B cell (primary cell): ENCODE data around the gene CD96. TPM values are rescaled to one million over a fixed set of nuclear protein-coding genes. Genes with fewer than 3 reads are reported as not detected.

ENCODE experiments used
- ATAC-seq: fragments of 200-7000 bp; cut with Tn5 transposase; one replicate; pipeline ENCODE4 v1.10.0; 2021; ENCODE audit warnings: low read depth, mild to moderate bottlenecking, moderate number of reproducible peaks, moderate library complexity
- CTCF ChIA-PET: fragments of 350-600 bp; sonication (Branson Sonifier 250); formaldehyde crosslinking; loops from one replicate; lab custom pipeline; 2021; ENCODE audit warnings: antibody characterized with exemption, inconsistent platforms; lab: Charles Lee
- POLR2A ChIA-PET: fragments of 350-600 bp; sonication (Branson Sonifier 250); formaldehyde crosslinking; loops from one replicate; lab custom pipeline; 2021; ENCODE audit warnings: antibody characterized with exemption; lab: Charles Lee
- DNase-seq: peaks from one replicate; pipeline ENCODE4 v3.0.0; 2013
- H2AFZ ChIP-seq: 2 replicates; pipeline ENCODE4 v1.6.1; 2012; ENCODE audit warnings: mild to moderate bottlenecking, low read depth, low read length; ENCODE audit not compliant: insufficient read depth, poor library complexity, severe bottlenecking
- H3K27ac ChIP-seq, 2 donors: 1 replicate in 1 of 2; 2 replicates in 1 of 2; pipeline ENCODE4 v1.5.1; 2012 to 2013; ENCODE audit warnings: low read length in 2 of 2, mild to moderate bottlenecking in 2 of 2, moderate library complexity in 1 of 2
- H3K27me3 ChIP-seq, 4 experiments: fragments of 200-600 bp in 1 of 4; sonication (generic) in 1 of 4; replicated peaks in 1 of 4; 1 replicate in 2 of 4; 2 replicates in 2 of 4; pipeline versions ENCODE4 v1.6.1 to v1.7.0; 2013 to 2016; ENCODE audit warnings: low read length in 3 of 4, mild to moderate bottlenecking in 2 of 4, mixed read lengths in 1 of 4, moderate library complexity in 1 of 4; ENCODE audit not compliant: insufficient read depth in 4 of 4, control insufficient read depth in 3 of 4; ENCODE audit errors: control extremely low read depth in 1 of 4
- H3K36me3 ChIP-seq, 2 experiments: replicated peaks in 1 of 2; 1 replicate in 1 of 2; 2 replicates in 1 of 2; pipeline versions ENCODE4 v1.6.1 to v1.7.1; 2013; ENCODE audit warnings: low read length in 1 of 2; ENCODE audit not compliant: insufficient read depth in 2 of 2, control insufficient read depth in 1 of 2; ENCODE audit errors: control extremely low read depth in 1 of 2, extremely low read depth in 1 of 2
- H3K4me1 ChIP-seq, 2 donors: fragments of 200-600 bp in 1 of 2; sonication (generic) in 1 of 2; 1 replicate in 1 of 2; 2 replicates in 1 of 2; pipeline versions ENCODE4 v1.5.1 to v1.6.1; 2013 to 2017; ENCODE audit warnings: low read length in 2 of 2; ENCODE audit not compliant: control insufficient read depth in 2 of 2, insufficient read depth in 2 of 2
- H3K4me2 ChIP-seq: replicated peaks from 2 replicates; pipeline ENCODE3; 2012; ENCODE audit warnings: mild to moderate bottlenecking, low read depth, low read length; ENCODE audit not compliant: poor library complexity, severe bottlenecking
- H3K4me3 ChIP-seq, 5 experiments: fragments of 200-600 bp in 1 of 5; sonication (generic) in 1 of 5; 1 replicate in 3 of 5; 2 replicates in 2 of 5; pipeline versions ENCODE4 v1.5.1 to v1.7.0; 2011 to 2016; ENCODE audit warnings: low read length in 4 of 5, mild to moderate bottlenecking in 4 of 5, low read depth in 2 of 5, control low read depth in 1 of 5, moderate library complexity in 1 of 5; ENCODE audit not compliant: insufficient read depth in 1 of 5; ENCODE audit errors: control extremely low read depth in 1 of 5, extremely low read depth in 1 of 5
- H3K79me2 ChIP-seq: fragments of 200-600 bp; sonication (generic); one replicate; pipeline ENCODE4 v1.6.0; 2016; ENCODE audit warnings: low read length; ENCODE audit not compliant: control insufficient read depth, insufficient read depth
- H3K9ac ChIP-seq: fragments of 200-600 bp; sonication (generic); 2 replicates; pipeline ENCODE4 v1.6.1; 2017; ENCODE audit warnings: mild to moderate bottlenecking, low read length, moderate library complexity
- H3K9me3 ChIP-seq, 3 donors: one replicate each; pipeline versions ENCODE4 v1.6.1 to v1.7.1; 2013; ENCODE audit warnings: low read length in 2 of 3; ENCODE audit not compliant: control insufficient read depth in 2 of 3, insufficient read depth in 1 of 3; ENCODE audit errors: control extremely low read depth in 1 of 3
- H4K20me1 ChIP-seq: 2 replicates; pipeline ENCODE4 v1.6.0; 2012; ENCODE audit warnings: mild to moderate bottlenecking, low read length; ENCODE audit not compliant: insufficient read depth, control insufficient read depth, poor library complexity, severe bottlenecking
- H3K27ac Mint-ChIP-seq: one replicate; pipeline ENCODE4 v1.8.0; 2021; ENCODE audit warnings: mixed read lengths
- H3K27me3 Mint-ChIP-seq: one replicate; pipeline ENCODE4 v1.8.0; 2021; ENCODE audit warnings: mixed read lengths
- H3K4me1 Mint-ChIP-seq: one replicate; pipeline ENCODE4 v1.8.0; 2021; ENCODE audit warnings: mixed read lengths
- H3K4me3 Mint-ChIP-seq: one replicate; pipeline ENCODE4 v1.8.0; 2021; ENCODE audit warnings: mixed read lengths
- H3K9me3 Mint-ChIP-seq: one replicate; pipeline ENCODE4 v1.8.0; 2022; ENCODE audit warnings: mixed read lengths; ENCODE audit not compliant: insufficient read depth
- CTCF ChIP-seq: fragments of 200-600 bp; IDR thresholded peaks from one replicate; pipeline ENCODE4 v1.8.0; 2022; ENCODE audit warnings: antibody characterized with exemption, mild to moderate bottlenecking
- EZH2 ChIP-seq: IDR thresholded peaks from 2 replicates; pipeline ENCODE4 v1.6.1; 2012; ENCODE audit warnings: borderline replicate concordance, low read depth, mild to moderate bottlenecking, moderate library complexity, low read length; ENCODE audit not compliant: insufficient read depth, poor library complexity, severe bottlenecking
- WGBS: methylation state at CpG from one replicate; pipeline ENCODE4 v1.1.5; 2013; ENCODE audit warnings: missing lambda C conversion rate; ENCODE audit not compliant: insufficient coverage; 5-methylcytosine and 5-hydroxymethylcytosine counted together
- intact Hi-C: fragments of 100-400 bp; cut with micrococcal nuclease; formaldehyde crosslinking; loops from one replicate; pipeline ENCODE4 v1.10.0; 2022
- polyA plus RNA-seq: library from polyadenylated mRNA; depleted of rRNA; stranded (reverse); fragments of >200 nt; gene quantifications from 2 replicates; pipeline ENCODE4 v1.2.3, GENCODE V29; 2012
- total RNA-seq, 2 donors: library from RNA; stranded (reverse); fragments of 120-200 nt in 1 of 2; gene quantifications; 1 replicate in 1 of 2; 2 replicates in 1 of 2; pipeline versions ENCODE4 v1.2.3 to v1.2.4, GENCODE V29; 2013 to 2022

CD96 gene
- total and polyA plus RNA-seq, 2 donors (not counting 1 experiment from before 2014, with no cell fraction given) = 21.4 to 56.2 TPM

- Histone ChIP-seq H3K4me1 (peaks cover 20 to 36% of the 10 kb centered on the region in 2 donors), H4K20me1 (no peaks in the 10 kb centered on the region), H3K27me3 (no peaks in the 10 kb centered on the region), H3K4me2 (no peak overlapping the region), H3K79me2 (no peaks in the 10 kb centered on the region), H3K27ac (no peak overlapping the region), H2AFZ (no peak overlapping the region), H3K9ac (no peak overlapping the region), H3K9me3 (no peaks in the 10 kb centered on the region), H3K36me3 (peaks cover 0 to 10% of the 10 kb centered on the region in 2 experiments), H3K4me3 (no peak overlapping the region)
- CTCF ChIA-PET = interaction anchor here (3.6 kb wide), 1 partner anchor 20 kb away, joined by 17 read pairs; no protein-coding TSS in a partner anchor
- Mint-ChIP-seq H3K4me3 (no peak overlapping the region), H3K9me3 (no peaks in the 10 kb centered on the region), H3K27ac (no peak overlapping the region), H3K27me3 (no peaks in the 10 kb centered on the region), H3K4me1 (peaks cover 43% of the 10 kb centered on the region)
- ATAC-seq (no peak), DNase-seq (no peak)
- TF ChIP-seq EZH2 = no peak
- TF ChIP-seq CTCF = no peak
- intact Hi-C loops = no loop called here
- POLR2A ChIA-PET = no interaction called here
- no CpG with 5 or more reads among the region's 4 CpGs for WGBS
These were observed 54.3 kb downstream of the CD96 start for GRCh38 chr3:111596328-111596727.

- ChIA-PET POLR2A (no interaction called here), CTCF (interaction anchor here (0.5 to 2.2 kb wide), 2 partner anchors 18 to 68 kb away, joined by 3 to 10 read pairs; no protein-coding TSS in a partner anchor)
- no peaks in the 10 kb centered on the region for H3K27me3 Mint-ChIP-seq
- no peak overlapping the region for H3K4me3 Mint-ChIP-seq
- no peak overlapping the region for H3K4me2 ChIP-seq
- H2AFZ ChIP-seq = no peak overlapping the region
- DNase-seq (no peak), ATAC-seq (no peak)
- H3K9me3 ChIP-seq = no peaks in the 10 kb centered on the region
- no peak overlapping the region for H3K27ac ChIP-seq
- no peaks in the 10 kb centered on the region for H4K20me1 ChIP-seq
- H3K4me3 ChIP-seq = no peak overlapping the region
- H3K79me2 ChIP-seq = no peaks in the 10 kb centered on the region
- H3K4me1 ChIP-seq = peaks cover 20 to 29% of the 10 kb centered on the region in 2 donors
- H3K9ac ChIP-seq = no peak overlapping the region
- H3K27ac Mint-ChIP-seq = no peak overlapping the region
- no peak for TF ChIP-seq EZH2
- no peak for TF ChIP-seq CTCF
- peaks cover 0 to 10% of the 10 kb centered on the region in 2 experiments for H3K36me3 ChIP-seq
- no peaks in the 10 kb centered on the region for H3K27me3 ChIP-seq
- H3K4me1 Mint-ChIP-seq = peaks cover 33% of the 10 kb centered on the region
- intact Hi-C loops = no loop called here
- WGBS = no CpG with 5 or more reads among the region's 1 CpG
- no peaks in the 10 kb centered on the region for H3K9me3 Mint-ChIP-seq
These were observed 56.1 kb downstream of the CD96 start for GRCh38 chr3:111598139-111598538.
